Measurements from ENCODE around the gene FNBP1. TPM values are rescaled to one million over a fixed set of nuclear protein-coding genes. Genes with fewer than 3 reads are reported as not detected.

The FNBP1 gene
- total and polyA plus RNA-seq, 3 donors from 2014 or later: 37.9 to 89.2 (median 76.6) TPM

DNA sequence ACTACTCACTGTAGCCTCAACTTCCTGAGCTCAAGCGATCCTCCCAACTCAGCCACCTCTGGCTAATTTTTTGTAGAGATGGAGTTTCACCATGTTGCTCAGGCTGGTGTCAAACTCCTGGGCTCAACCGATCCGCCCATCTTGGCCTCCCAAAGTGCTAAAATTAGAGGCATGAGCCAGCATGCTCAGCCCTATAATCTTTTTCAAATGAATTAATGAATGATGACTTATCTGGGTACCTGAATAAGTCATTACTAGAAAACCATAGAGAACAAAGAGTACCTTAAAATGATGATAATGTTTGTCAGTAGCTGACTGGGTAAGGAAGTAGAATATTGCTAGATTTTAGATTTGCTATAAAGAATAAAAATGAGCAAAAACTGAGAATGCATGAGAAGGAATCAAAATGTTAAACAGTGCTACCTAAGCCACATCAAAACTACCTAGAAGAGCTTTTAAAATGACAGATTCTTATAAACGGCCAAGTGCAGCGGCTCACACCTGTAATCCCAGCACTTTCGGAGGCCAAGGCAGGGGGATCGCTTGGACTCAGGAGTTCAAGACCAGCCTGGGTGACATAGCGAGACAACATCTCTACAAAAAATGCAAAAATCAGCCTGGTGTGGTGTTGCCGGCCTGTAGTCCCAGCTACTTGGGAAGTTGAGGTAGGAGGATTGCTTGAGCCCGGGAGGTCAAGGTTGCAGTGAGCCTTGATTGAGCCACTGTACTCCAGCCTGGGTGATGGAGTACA lies 13.6 kb downstream of the FNBP1 start:
- peaks cover 15% of the 10 kb centered on the region for H3K4me1 ChIP-seq
- no peaks in the 10 kb centered on the region for H3K27me3 ChIP-seq
- intact Hi-C loops (cut with DNase I; ENCODE audit: low total_unique reads): no loop called here
- no peak for TF ChIP-seq POLR2A (IDR thresholded peaks at IDR 0.05)
- TF ChIP-seq, protein P1, sequence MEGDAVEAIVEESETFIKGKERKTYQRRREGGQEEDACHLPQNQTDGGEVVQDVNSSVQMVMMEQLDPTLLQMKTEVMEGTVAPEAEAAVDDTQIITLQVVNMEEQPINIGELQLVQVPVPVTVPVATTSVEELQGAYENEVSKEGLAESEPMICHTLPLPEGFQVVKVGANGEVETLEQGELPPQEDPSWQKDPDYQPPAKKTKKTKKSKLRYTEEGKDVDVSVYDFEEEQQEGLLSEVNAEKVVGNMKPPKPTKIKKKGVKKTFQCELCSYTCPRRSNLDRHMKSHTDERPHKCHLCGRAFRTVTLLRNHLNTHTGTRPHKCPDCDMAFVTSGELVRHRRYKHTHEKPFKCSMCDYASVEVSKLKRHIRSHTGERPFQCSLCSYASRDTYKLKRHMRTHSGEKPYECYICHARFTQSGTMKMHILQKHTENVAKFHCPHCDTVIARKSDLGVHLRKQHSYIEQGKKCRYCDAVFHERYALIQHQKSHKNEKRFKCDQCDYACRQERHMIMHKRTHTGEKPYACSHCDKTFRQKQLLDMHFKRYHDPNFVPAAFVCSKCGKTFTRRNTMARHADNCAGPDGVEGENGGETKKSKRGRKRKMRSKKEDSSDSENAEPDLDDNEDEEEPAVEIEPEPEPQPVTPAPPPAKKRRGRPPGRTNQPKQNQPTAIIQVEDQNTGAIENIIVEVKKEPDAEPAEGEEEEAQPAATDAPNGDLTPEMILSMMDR (IDR thresholded peaks at IDR 0.05): no peak
- H3K4me3 ChIP-seq: no peak overlapping the region
- H3K36me3 ChIP-seq (ENCODE audit: low read depth, missing control alignments): no peaks in the 10 kb centered on the region
- H3K9me3 ChIP-seq: no peaks in the 10 kb centered on the region
- DNase-seq: no peak
- H3K27ac ChIP-seq: no peak overlapping the region
- 78 to 85% methylated on average over 10 of the region's 10 CpGs for WGBS, 2 donors

- H3K4me3 ChIP-seq: no peak overlapping the region
- no peaks in the 10 kb centered on the region for H3K27me3 ChIP-seq
- no peaks in the 10 kb centered on the region for H3K9me3 ChIP-seq
- DNase-seq: no peak
- H3K27ac ChIP-seq: no peak overlapping the region
- H3K36me3 ChIP-seq (ENCODE audit: low read depth, missing control alignments): no peaks in the 10 kb centered on the region
- peaks cover 13% of the 10 kb centered on the region for H3K4me1 ChIP-seq
- intact Hi-C loops (cut with DNase I; ENCODE audit: low total_unique reads): no loop called here
- TF ChIP-seq POLR2A (IDR thresholded peaks at IDR 0.05): no peak
- TF ChIP-seq, protein P1 (IDR thresholded peaks at IDR 0.05): no peak
- 81% methylated on average over 6 of the region's 6 CpGs for WGBS, 2 donors
Measured at GRCh38 chr9:130028493-130029222, 14.3 kb downstream of the FNBP1 start.

- Histone ChIP-seq H3K4me1 (peaks cover 13% of the 10 kb centered on the region), H3K27ac (peak overlapping the region in 1 of 2 donors; percentile 26), H3K27me3 (no peaks in the 10 kb centered on the region), H3K36me3 (ENCODE audit: low read depth, missing control alignments) (no peaks in the 10 kb centered on the region), H3K9me3 (no peaks in the 10 kb centered on the region), H3K4me3 (no peak overlapping the region)
- no peak for DNase-seq
- intact Hi-C loops (cut with DNase I; ENCODE audit: low total_unique reads): no loop called here
- TF ChIP-seq, protein P1 (IDR thresholded peaks at IDR 0.05): no peak
- no peak for TF ChIP-seq POLR2A (IDR thresholded peaks at IDR 0.05)
- WGBS, 2 donors: 86 to 90% methylated on average over 9 of the region's 9 CpGs
Measured at GRCh38 chr9:130027533-130028365, 15.2 kb downstream of the FNBP1 start.

GRCh38 chr9:130026583-130027340 lies 16.2 kb downstream of the FNBP1 start:
- Histone ChIP-seq H3K27me3 (no peaks in the 10 kb centered on the region), H3K36me3 (ENCODE audit: low read depth, missing control alignments) (no peaks in the 10 kb centered on the region), H3K27ac (peak overlapping the region in 1 of 2 donors; percentile 26), H3K4me1 (peaks cover 11% of the 10 kb centered on the region), H3K9me3 (no peaks in the 10 kb centered on the region), H3K4me3 (no peak overlapping the region)
- intact Hi-C loops (cut with DNase I; ENCODE audit: low total_unique reads): no loop called here
- WGBS, 2 donors: 86 to 95% methylated on average over 2 of the region's 2 CpGs
- no peak for DNase-seq
- no peak for TF ChIP-seq POLR2A (IDR thresholded peaks at IDR 0.05)
- TF ChIP-seq, protein P1 (IDR thresholded peaks at IDR 0.05): no peak
